PC-3 (cell line): ENCODE data around the gene CSRNP3. TPM values are rescaled to one million over a fixed set of nuclear protein-coding genes. Genes with fewer than 3 reads are reported as not detected.

Source experiments
- ATAC-seq: fragments of 200-7000 bp; cut with Tn5 transposase; 2 replicates; pipeline ENCODE4 v1.9.1; 2020; ENCODE audit warnings: mild to moderate bottlenecking, moderate library complexity
- BruUV-seq: library from RNA; stranded (reverse); fragments of 400-500 nt; replicated peaks from 2 replicates; lab custom pipeline; 2021; lab: Mats Ljungman, UMichigan
- CTCF ChIA-PET: fragments of 300-600 bp; sonication (Branson Sonifier 250); formaldehyde crosslinking; loops from one replicate; lab custom pipeline; 2022; ENCODE audit warnings: antibody characterized with exemption; lab: Charles Lee
- POLR2A ChIA-PET: fragments of 300-600 bp; sonication (Branson Sonifier 250); formaldehyde crosslinking; loops from one replicate; lab custom pipeline; 2022; ENCODE audit warnings: antibody characterized with exemption; ENCODE audit not compliant: unreplicated experiment; lab: Charles Lee
- DNase-seq: peaks from one replicate; pipeline ENCODE4 v3.0.0-alpha.2; 2015
- H2AFZ ChIP-seq: fragments of 300-600 bp; sonication (generic); 2 replicates; pipeline ENCODE4 v1.6.0; 2016; ENCODE audit warnings: antibody characterized with exemption, low read length
- H3F3A ChIP-seq: fragments of 300-600 bp; sonication (generic); one replicate; pipeline ENCODE4 v1.6.0; 2017; ENCODE audit warnings: antibody characterized with exemption, low read length, control low read depth, mild to moderate bottlenecking; ENCODE audit not compliant: unreplicated experiment
- H3K27ac ChIP-seq: fragments of 300-600 bp; sonication (generic); 2 replicates; pipeline ENCODE4 v1.5.1; 2016; ENCODE audit warnings: mild to moderate bottlenecking, low read length
- H3K27me3 ChIP-seq: fragments of 300-600 bp; sonication (generic); 2 replicates; pipeline ENCODE4 v1.6.1; 2016; ENCODE audit warnings: low read length, mixed read lengths
- H3K36me3 ChIP-seq: fragments of 300-600 bp; sonication (generic); 2 replicates; pipeline ENCODE4 v1.6.1; 2016; ENCODE audit warnings: low read depth, mixed run types, low read length, mixed read lengths
- H3K4me1 ChIP-seq: fragments of 300-600 bp; sonication (generic); 2 replicates; pipeline ENCODE4 v1.5.1; 2016; ENCODE audit warnings: low read length; ENCODE audit not compliant: insufficient read depth
- H3K4me2 ChIP-seq: fragments of 300-600 bp; sonication (generic); 2 replicates; pipeline ENCODE4 v1.6.0; 2016; ENCODE audit warnings: low read length
- H3K4me3 ChIP-seq: fragments of 300-600 bp; sonication (generic); 2 replicates; pipeline ENCODE4 v1.5.1; 2016; ENCODE audit warnings: mild to moderate bottlenecking, low read length, mixed read lengths
- H3K79me2 ChIP-seq: fragments of 300-600 bp; sonication (generic); 2 replicates; pipeline ENCODE4 v1.6.1; 2017; ENCODE audit warnings: low read length, mixed read lengths
- H3K9ac ChIP-seq: fragments of 300-600 bp; sonication (generic); 2 replicates; pipeline ENCODE4 v1.6.0; 2016; ENCODE audit warnings: mild to moderate bottlenecking, low read length
- H3K9me2 ChIP-seq: fragments of 300-600 bp; sonication (generic); replicated peaks from 2 replicates; pipeline ENCODE4 v1.6.1; 2016; ENCODE audit warnings: mixed run types, low read length, mixed read lengths
- H3K9me3 ChIP-seq: fragments of 300-600 bp; sonication (generic); 2 replicates; pipeline ENCODE4 v1.6.1; 2016; ENCODE audit warnings: low read length, mixed read lengths
- H4K20me1 ChIP-seq: fragments of 300-600 bp; sonication (generic); 2 replicates; pipeline ENCODE4 v1.6.1; 2016; ENCODE audit warnings: low read length, mixed read lengths
- EZH2 ChIP-seq: fragments of 300-600 bp; sonication (generic); IDR thresholded peaks from one replicate; pipeline ENCODE4 v1.6.1; 2017; ENCODE audit warnings: antibody characterized with exemption, mild to moderate bottlenecking, low read length; ENCODE audit not compliant: unreplicated experiment
- EZH2phosphoT487 ChIP-seq: fragments of 300-600 bp; sonication (generic); IDR thresholded peaks from 2 replicates; pipeline ENCODE4 v1.6.1; 2018; ENCODE audit warnings: mild to moderate bottlenecking, antibody characterized with exemption, low read length, borderline replicate concordance
- intact Hi-C: fragments of 100-400 bp; cut with micrococcal nuclease; formaldehyde crosslinking; loops from 2 replicates; pipeline ENCODE4 v1.9.0; 2023
- total RNA-seq: library from RNA; depleted of rRNA; stranded (reverse); fragments of >200 nt; gene quantifications from 2 replicates; pipeline ENCODE4 v1.2.3, GENCODE V29; 2014
- TF ChIP-seq, protein P1 (sequence below): fragments of 300-600 bp; sonication (generic); conservative IDR thresholded peaks from 2 replicates; pipeline ENCODE4 v1.5.1; 2017; ENCODE audit warnings: antibody characterized with exemption, low read depth, mild to moderate bottlenecking, low read length

The CSRNP3 gene
- total RNA-seq, 1 experiment from 2014 or later: 2.2 TPM

DNA sequence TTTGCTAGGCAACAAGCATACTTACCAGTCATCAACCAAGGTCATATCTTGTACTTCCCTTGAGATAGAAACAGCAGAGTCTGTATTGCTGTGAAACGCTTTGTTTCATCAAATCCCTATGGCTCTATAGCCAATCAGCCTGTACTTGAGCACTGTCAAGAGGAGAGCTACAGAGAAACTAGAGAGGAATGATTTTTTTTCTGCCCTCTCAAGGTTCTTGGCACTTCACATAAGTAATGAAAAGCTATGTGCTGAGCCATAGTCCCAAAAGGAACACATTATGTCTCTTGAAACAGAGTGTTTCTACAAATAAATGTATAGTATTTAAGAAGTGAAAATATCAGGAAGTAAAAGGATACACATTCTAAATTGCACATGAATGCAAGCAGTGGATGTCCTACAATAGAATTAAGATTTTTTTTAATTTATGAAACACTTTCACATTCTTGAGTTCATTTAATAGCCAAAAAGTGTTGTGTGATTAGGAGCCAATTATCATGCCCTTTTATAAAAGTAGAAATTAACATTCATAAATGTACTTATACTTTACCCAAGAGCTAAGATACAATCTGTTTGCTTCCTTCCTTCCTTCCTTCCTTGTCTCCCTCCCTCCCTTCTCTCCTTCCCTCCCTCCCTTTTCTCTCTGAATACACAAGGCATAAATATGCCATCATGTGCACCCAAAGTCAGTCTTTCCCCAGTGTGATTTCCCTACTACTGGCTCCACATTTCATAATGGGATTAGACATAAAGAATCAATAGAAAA is 131.8 kb downstream of the CSRNP3 start:
- Histone ChIP-seq H3K4me3 (no peak overlapping the region), H3K9me2 (no peaks in the 10 kb centered on the region), H2AFZ (no peak overlapping the region), H3K27ac (no peak overlapping the region), H3K9ac (no peak overlapping the region), H3F3A (no peaks in the 10 kb centered on the region), H3K4me2 (no peak overlapping the region), H3K4me1 (peaks cover 14% of the 10 kb centered on the region), H3K27me3 (no peaks in the 10 kb centered on the region), H3K79me2 (no peaks in the 10 kb centered on the region), H3K36me3 (no peaks in the 10 kb centered on the region), H3K9me3 (no peaks in the 10 kb centered on the region), H4K20me1 (no peaks in the 10 kb centered on the region)
- CTCF ChIA-PET: no interaction called here
- TF ChIP-seq EZH2 (no peak), EZH2phosphoT487 (no peak)
- DNase-seq (no peak), ATAC-seq (no peak)
- intact Hi-C loops: no loop called here
- POLR2A ChIA-PET: interaction anchor here (0.6 kb wide), 1 partner anchor 234 kb away, joined by 3 read pairs; no protein-coding TSS in a partner anchor
- BruUV-seq: no TSS peak

DNA sequence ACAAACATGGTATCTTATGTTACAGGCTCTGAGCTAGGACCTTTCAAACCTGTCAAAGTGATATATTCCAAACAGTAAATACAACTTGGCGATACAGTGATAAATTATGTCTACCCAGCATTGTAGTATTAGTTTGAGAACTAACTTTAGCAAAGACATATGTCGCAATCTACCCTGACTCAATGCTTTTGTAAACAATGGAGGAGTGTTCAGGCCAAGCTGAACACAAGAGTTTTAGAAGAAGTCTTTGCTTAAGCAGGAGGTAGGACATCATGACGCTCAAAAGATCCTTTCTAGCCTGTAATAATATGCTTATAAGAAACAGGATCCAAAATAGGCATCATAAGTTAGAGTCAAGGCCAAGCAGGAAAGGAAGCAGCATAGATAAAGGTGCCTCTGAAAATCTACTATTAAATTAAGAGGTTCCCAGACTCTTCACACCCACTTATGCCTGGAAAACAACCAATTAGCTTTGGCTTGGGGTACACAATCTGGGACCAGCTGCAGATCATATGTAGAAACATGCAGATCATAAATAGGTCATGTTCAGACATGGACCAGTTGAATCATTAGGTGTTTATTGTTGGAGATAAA is 132.5 kb downstream of the CSRNP3 start:
- H3K9me3 ChIP-seq: no peaks in the 10 kb centered on the region
- H3K27ac ChIP-seq: no peak overlapping the region
- no peak overlapping the region for H3K9ac ChIP-seq
- no peaks in the 10 kb centered on the region for H3F3A ChIP-seq
- ChIA-PET POLR2A (interaction anchor here (0.6 kb wide), 1 partner anchor 233 kb away, joined by 3 read pairs; no protein-coding TSS in a partner anchor), CTCF (no interaction called here)
- ATAC-seq (peak; percentile 51), DNase-seq (peak; percentile 87)
- no peak overlapping the region for H3K4me2 ChIP-seq
- BruUV-seq: no TSS peak
- no peaks in the 10 kb centered on the region for H3K9me2 ChIP-seq
- intact Hi-C loops: no loop called here
- H2AFZ ChIP-seq: no peak overlapping the region
- TF ChIP-seq EZH2: no peak
- TF ChIP-seq, protein P1, sequence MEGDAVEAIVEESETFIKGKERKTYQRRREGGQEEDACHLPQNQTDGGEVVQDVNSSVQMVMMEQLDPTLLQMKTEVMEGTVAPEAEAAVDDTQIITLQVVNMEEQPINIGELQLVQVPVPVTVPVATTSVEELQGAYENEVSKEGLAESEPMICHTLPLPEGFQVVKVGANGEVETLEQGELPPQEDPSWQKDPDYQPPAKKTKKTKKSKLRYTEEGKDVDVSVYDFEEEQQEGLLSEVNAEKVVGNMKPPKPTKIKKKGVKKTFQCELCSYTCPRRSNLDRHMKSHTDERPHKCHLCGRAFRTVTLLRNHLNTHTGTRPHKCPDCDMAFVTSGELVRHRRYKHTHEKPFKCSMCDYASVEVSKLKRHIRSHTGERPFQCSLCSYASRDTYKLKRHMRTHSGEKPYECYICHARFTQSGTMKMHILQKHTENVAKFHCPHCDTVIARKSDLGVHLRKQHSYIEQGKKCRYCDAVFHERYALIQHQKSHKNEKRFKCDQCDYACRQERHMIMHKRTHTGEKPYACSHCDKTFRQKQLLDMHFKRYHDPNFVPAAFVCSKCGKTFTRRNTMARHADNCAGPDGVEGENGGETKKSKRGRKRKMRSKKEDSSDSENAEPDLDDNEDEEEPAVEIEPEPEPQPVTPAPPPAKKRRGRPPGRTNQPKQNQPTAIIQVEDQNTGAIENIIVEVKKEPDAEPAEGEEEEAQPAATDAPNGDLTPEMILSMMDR: no peak
- no peak for TF ChIP-seq EZH2phosphoT487
- no peaks in the 10 kb centered on the region for H3K36me3 ChIP-seq
- no peak overlapping the region for H3K4me3 ChIP-seq
- no peaks in the 10 kb centered on the region for H4K20me1 ChIP-seq
- H3K27me3 ChIP-seq: no peaks in the 10 kb centered on the region
- peaks cover 14% of the 10 kb centered on the region for H3K4me1 ChIP-seq
- no peaks in the 10 kb centered on the region for H3K79me2 ChIP-seq

DNA sequence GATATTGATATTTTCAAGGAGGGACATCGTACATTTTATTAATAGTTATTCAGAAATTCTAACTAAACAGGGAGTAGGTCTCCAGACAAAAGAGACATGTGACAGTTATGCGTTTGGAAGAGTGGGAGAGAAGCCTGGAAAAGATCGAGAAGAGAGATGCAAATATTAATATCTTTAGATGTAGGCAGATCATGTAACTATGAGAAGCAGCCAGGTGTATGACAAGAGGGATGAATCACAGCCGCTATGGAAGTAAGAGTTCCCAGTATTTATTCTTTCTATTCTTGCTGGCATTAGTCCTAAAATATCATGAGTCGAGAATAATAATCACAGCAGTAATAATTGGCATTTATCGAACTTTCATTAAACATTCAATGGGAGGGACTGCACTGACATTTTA is 140.2 kb downstream of the CSRNP3 start:
- H3K4me3 ChIP-seq: no peak overlapping the region
- no peaks in the 10 kb centered on the region for H3K9me3 ChIP-seq
- no peak overlapping the region for H3K9ac ChIP-seq
- H3K9me2 ChIP-seq: no peaks in the 10 kb centered on the region
- TF ChIP-seq EZH2phosphoT487: no peak
- TF ChIP-seq, protein P1: no peak
- TF ChIP-seq EZH2: no peak
- no peaks in the 10 kb centered on the region for H3K4me1 ChIP-seq
- intact Hi-C loops: no loop called here
- POLR2A ChIA-PET: no interaction called here
- H2AFZ ChIP-seq: no peak overlapping the region
- no peak overlapping the region for H3K27ac ChIP-seq
- no peaks in the 10 kb centered on the region for H4K20me1 ChIP-seq
- no peaks in the 10 kb centered on the region for H3K27me3 ChIP-seq
- H3K36me3 ChIP-seq: no peaks in the 10 kb centered on the region
- H3K4me2 ChIP-seq: no peak overlapping the region
- BruUV-seq: no TSS peak
- CTCF ChIA-PET: no interaction called here
- H3F3A ChIP-seq: no peaks in the 10 kb centered on the region
- no peaks in the 10 kb centered on the region for H3K79me2 ChIP-seq
- peak; percentile 67 for ATAC-seq
- peak; percentile 39 for DNase-seq
